Hematopoietic multipotent progenitor cell treated with erythropoietin and hydrocortisone succinate and interleukin-3 and kit ligand, for 15 days (in vitro differentiated cells): ENCODE data around the gene CADPS.

Experiments used
- DNase-seq: peaks from one replicate; pipeline ENCODE4 v3.0.0-alpha.2; 2015; ENCODE audit warnings: low spot score

Gene CADPS

GRCh38 chr3:62632510-62633294 is 242.5 kb downstream of the CADPS start:
- no peak for DNase-seq

GRCh38 chr3:62631488-62631887 is 243.7 kb downstream of the CADPS start:
- DNase-seq, result no peak

GRCh38 chr3:62630664-62631063 is 244.6 kb downstream of the CADPS start:
- no peak for DNase-seq

- no peak for DNase-seq
These were observed 249.9 kb downstream of the CADPS start for GRCh38 chr3:62625268-62625667.

- DNase-seq, result no peak
These were observed 251.0 kb downstream of the CADPS start for GRCh38 chr3:62624185-62624584.

GRCh38 chr3:62622553-62623174 is 252.6 kb downstream of the CADPS start:
- DNase-seq, result peak; percentile 2

- DNase-seq, result no peak
These were observed 253.3 kb downstream of the CADPS start for GRCh38 chr3:62621925-62622324.

- DNase-seq, result no peak
These were observed 254.0 kb downstream of the CADPS start for GRCh38 chr3:62621176-62621575.

GRCh38 chr3:62615258-62615849 is 259.9 kb downstream of the CADPS start:
- DNase-seq, result no peak

DNA sequence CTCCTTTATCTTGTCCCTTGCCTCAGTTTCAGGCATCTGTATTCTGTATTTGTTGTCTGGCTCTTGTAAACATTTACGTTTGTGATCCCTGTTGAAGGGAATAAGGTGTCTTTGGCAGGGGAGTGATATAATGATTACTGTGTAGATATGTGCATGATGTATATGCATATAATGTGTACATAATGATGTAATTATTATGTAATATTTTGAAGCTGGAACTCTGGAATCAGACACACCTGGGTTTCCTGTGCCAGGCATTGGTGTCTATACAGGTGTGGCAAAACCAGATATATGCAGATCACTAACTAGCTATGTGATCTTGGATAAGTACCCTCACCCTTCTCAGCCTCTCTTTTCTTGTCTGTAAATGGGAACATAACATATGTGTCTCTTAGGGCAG is 260.7 kb downstream of the CADPS start:
- DNase-seq, result no peak

GRCh38 chr3:62611541-62612240 is 263.5 kb downstream of the CADPS start:
- DNase-seq, result no peak

GRCh38 chr3:62607287-62608029 is 267.8 kb downstream of the CADPS start:
- no peak for DNase-seq

DNA sequence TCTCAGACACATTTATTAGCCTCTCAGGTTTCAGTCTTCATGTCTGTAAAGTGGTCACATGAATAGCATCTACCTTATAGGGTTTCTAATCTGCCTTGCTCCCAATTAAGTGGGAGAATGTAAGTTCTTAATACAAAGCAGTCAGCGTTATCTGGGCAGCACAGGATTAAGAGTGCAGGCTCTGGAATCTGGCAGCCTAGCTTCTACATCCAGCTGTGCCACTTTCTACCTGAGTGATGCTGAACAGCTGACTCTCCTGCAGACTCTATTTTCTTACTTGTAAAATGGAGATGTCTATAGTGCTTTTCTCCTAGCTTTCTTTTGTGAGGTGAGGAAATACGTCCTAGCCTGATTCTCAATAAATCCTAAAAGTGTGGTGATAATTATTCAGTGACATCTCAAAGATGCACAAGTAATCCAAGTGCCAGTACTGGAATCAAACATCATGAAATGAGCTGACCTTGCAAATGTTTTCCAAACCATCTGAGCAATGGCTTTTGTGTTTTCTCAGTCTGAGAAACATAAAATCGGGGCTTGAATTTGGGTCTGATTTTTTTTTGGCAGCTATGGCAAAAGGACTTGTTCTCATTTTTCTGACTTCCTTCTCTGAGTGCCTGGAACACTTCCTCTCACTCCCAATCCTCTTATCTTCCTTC is 269.7 kb downstream of the CADPS start:
- no peak for DNase-seq

DNA sequence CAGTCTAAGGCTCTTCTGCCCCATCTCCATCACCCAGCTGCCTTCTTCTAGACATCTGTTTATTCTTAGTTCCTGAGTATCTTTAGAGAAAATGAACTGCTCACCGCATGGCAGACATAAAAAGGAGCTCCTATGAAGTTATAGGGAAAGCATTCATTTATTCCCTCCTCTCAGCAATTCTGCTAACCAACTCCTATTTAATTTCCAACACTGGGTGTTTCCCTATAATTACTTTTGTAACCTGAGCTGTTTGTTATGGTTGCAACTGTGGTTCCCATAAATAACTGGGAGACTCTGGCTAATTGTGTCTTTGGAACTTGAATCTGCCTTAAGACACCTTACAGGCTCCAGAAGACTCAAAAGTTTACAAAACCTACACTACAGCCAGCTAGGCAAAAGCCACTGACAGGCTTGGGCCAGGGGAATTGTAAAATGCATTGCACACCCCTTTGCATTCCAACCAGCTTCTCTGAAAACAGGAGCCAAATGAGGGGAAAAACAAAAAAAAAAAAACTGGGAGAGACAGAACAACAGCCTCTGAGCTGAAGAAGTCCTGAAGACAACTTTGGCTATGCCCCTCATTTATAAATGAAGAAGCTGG is 270.4 kb downstream of the CADPS start:
- DNase-seq, result no peak

GRCh38 chr3:62604298-62604697 is 270.9 kb downstream of the CADPS start:
- no peak for DNase-seq

- no peak for DNase-seq
These were observed 272.2 kb downstream of the CADPS start for GRCh38 chr3:62602987-62603386.

- no peak for DNase-seq
These were observed 273.0 kb downstream of the CADPS start for GRCh38 chr3:62602129-62602770.

DNA sequence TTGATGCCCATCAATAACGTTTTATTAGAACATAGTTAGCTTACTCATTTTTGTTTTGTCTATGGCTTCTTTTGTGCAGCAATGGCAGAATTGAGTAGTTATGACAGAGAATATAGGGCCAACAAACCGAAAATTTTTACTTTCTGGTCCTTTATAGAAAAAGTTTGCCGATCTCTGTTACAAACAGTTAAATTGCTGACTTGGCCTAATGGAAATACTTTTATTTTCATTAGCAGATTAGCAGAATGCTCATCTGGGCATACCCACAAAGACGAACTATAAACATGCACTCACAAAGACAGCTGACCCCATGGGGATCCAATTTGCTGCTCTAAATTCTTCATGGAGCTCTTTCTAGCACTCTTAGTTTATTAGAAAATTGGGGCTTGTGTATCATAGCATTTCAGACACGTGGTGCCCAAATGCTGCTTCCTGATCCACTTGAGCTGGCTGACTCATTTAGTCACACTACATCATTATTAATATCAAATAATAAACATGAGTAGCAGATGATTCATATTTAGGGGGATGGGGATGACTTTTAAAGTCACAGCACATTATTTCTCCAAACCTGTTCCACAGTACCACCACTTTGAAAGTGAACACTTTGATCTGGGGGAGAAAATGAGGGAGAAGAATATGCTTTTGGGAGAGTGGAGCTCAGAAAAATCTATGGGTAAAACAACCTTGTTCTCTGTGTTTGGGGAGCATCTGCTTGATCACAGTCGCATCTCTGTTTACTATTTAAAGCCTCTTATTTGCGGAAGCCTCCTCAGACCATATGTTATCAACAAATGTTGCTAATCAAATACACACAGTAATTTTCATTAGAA is 273.8 kb downstream of the CADPS start:
- DNase-seq, result no peak

DNA sequence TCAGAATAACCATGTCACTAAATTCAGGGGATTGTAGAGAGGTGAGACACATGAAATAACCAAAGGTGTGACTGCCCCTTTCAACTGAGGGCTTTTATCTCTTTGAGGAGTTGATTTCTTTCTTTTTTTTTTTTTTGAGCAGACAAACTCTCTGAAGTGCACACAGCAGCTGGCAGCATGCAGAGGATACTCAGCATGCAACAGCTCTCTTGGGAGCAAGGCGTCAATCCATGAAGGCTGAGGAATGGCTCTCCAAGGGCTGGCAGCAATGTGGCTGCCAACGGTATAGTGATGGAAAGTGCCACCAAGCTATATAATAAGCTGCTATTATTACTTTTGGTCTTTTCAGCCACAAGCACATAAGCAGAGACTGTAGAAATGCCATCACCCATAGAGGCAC is 275.2 kb downstream of the CADPS start:
- no peak for DNase-seq

DNA sequence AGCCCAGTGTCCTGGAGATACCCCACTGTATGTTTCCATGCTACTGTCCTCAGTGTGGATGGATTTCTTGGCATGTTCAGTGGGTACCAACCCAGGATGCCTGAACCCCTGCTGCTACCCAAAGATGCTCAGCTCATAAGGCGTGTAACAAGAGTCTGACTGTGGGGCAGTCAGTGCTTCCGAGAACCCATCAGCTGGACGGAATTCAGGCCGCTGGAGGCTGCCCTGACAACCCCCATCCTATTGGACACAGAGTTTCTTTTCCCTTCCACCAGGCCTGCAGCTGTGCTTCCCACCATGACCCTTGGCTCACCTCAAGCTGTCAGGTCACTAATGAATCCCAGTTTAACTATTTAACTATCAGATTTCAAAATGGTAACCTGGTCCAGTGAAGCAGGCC is 277.7 kb downstream of the CADPS start:
- DNase-seq, result no peak
